GF-D8 (cell line): ENCODE measurements around the gene PLA2G12A.
"Not testable (repeated sequence)": the region's sequence is repeated elsewhere in the genome, so short reads cannot be mapped to it uniquely, and the experiment has no call there.

ENCODE experiments used
- DNase-seq: peaks from one replicate; lab custom pipeline; 2025; lab: John Stamatoyannopoulos, UW

The PLA2G12A gene

DNA sequence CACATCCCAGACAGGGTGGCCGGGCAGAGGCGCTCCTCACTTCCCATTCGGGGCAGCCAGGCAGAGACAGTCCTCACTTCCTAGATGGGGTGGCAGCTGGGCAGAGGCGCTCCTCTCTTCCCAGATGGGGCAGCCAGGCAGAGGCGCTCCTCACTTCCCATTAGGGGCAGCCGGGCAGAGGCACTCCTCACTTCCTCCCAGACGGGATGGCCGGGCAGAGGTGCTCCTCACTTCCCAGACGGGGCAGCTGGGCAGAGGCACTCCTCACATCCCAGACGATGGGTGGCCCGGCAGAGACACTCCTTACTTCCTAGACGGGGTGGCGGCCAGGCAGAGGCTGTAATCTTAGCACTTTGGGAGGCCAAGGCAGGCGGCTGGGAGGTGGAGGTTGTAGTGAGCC is 50.9 kb downstream of the PLA2G12A start:
- not testable (repeated sequence) for DNase-seq

DNA sequence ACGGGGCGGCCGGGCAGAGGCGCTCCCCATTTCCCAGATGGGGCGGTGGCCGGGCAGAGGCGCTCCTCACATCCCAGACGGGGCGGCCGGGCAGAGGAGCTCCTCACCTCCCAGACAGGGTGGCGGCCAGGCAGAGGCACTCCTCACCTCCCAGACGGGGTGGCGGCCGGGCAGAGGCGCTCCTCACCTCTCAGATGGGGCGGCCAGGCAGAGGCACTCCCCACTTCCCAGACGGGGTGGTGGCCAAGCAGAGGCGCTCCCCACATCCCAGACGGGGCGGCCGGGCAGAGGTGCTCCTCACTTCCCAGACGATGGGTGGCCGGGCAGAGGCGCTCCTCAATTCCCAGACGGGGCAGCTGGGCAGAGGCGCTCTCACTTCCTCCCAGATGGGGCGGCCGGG is 51.4 kb downstream of the PLA2G12A start:
- DNase-seq, result not testable (repeated sequence)

DNA sequence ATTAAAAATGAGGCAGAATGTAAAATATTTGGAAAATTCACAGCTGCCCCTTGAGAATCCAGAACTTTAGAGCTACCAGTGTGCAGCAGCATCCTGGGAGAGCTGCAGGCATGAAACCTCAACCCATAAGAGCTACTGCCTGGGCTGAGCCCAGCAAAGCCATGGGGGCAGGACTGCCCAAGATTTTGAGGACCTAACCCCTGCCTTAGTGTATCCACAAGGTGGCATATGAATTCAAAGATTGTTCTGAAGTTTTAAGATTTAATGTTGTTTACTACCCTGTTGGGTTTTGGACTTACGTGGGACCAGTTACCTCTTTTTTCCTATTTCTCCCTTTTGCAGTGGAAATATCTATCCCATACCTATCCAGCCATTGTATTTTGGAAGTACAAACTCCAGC is 53.0 kb downstream of the PLA2G12A start:
- DNase-seq, result peak; percentile 5

DNA sequence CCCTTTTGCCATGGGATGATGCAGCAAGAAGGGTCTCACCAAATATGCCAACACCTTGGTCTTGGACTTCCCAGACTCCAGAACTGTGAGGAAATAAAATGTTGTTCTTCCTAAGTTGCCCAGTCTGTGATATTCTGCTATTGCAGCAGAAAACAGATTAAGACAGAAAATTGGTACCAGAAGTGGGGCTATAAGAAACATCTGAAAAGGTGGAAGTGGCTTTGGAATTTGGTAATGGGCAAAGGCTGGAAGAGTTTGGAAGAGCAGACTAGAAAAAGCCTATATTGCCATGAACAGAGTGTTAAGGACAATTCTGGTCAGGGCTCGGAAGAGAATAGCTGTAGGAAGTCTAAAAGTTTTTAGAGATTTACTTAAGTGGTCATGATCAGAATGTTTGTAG is 54.0 kb downstream of the PLA2G12A start:
- DNase-seq, result no peak

DNA sequence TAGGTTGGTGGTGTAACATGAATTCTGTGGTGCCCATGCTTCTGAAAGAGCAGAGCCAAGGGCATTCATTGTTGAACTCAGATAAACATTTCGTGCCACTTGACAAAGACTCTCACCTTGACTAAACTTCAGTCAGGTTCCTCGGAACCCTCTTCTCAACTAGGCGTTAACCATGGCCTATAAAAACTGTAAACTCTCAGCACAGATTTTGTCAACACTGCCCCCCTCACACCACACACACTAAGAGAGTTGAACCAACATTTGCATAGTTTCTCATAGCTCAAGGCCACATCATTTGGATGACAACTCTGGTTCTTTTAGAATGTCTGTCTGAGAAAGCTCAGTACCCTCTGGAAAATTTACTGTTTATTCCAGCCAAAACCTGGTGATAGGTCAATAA is 54.7 kb downstream of the PLA2G12A start:
- no peak for DNase-seq

DNA sequence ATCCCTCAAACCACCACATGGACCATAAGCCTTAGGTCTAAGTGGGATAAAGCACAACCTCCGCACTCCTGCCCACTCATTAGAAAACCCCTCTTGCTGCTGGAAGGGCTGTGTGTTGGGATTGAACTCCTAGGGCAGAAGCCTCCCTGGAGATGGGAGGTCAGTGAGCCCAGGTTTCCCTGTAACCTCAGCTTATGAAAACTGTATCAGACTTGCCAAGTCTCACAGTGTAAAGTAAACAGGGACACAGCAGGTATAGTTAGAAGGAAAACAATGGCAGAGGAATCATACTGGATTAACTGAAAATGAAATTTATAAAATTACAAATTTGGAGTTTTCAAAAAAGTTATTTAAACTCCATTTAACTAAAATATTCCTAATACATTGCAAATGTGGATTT is 56.6 kb downstream of the PLA2G12A start:
- DNase-seq, result no peak

DNA sequence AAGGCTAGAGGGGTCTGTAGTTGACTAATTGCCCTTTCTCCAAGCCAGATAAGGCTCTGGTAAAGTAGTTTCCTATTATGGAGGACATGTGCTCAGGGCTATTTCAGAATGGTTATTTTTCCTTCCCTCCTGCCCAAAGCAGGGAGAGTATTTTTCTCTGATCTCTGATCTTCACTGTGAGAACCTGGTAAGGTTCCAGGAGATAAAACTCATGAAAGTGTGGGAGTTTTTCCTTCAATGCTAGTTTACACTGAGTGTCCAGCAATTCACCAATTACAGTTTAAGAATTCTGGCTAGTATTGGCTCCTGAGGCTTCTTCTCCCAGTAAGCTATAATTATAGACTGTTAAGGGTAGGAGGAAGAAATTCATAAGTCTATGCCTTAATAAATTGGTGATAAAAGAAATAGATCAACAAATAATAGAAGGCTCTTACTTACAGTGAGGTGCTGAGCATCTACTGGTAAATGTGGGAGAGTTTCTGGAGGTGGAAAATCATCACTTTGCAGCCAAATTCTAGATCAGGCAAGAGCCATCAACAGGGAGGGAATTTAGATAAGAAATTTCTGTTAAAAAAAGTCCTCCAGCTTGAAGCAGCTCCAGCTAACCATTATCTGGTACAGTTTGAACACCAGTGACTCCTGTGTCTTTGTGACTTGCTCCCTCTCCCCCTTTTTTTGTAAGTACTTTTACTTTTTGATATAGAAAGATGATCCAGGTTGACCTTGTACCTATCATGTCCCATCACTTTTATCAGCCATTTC is 57.5 kb downstream of the PLA2G12A start:
- DNase-seq, result no peak

DNA sequence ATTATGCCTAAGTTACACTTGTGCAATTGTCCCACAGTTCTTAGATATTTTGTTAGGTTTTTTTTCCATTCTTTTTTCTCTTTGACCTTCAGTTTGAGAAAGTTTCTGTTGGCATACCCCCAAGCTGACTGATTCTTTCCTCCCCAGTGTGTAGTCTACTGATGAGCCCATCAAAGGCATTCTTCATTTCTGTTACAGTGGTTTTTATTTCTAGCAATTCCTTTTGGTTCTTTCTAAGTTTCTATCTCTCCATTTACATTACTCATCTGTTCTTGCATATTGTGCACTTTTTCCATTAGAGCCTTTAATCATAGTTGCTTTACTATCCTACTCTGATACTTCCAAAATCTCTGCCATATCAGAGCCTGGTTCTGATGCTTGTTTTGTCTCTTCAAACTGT is 58.5 kb downstream of the PLA2G12A start:
- no peak for DNase-seq

DNA sequence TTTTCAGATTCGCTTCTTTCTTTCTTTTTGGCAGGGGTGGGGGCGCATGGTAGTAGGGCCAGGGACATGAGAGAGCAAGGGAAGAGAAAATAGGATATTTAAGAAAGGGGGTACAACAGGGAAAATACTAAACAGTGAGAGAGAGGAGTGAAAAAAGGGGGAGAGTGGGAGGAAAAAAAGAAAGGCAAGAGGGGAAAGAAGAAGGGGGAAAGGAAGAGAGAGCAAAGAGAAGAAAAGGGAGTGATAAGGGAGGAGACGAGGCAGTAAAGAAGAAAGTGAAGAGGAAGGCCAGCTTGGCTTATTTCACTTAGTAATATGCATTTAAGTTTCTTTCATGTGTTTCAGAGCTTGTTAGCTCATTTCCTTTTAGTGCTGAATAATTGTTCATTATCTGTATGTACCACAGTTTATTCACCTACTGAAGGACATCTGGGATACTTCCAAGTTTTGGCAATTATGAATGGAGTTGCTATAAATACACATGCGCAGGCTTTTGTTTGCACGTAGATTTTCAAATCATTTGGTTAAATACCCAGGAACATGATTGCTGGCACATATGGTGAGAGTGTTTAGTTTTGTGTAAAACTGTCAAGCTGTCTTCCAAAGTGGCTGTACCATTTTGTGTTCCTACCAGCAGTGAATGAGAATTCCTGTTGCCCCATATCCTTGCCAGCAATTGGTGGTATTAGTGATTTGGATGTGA is 63.9 kb downstream of the PLA2G12A start:
- DNase-seq, result no peak

DNA sequence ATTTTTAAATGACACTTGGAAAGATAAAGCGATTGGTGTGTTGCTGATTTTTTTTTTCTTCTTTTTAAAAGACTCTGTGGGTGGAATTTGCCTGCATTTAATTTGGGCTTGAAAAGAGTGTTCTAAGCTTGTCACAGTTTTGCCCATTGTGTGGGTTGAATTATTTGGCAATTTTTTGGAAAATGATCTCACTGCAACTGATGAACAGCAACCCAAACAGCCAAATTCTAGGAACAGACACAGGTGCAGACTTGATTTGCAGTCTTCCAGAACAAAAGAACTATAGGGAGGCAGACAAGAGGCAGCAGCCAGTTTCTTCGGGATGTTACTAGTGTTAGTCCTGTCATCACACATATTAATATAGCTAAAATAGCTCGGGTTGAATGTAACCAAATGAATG is 67.1 kb downstream of the PLA2G12A start:
- no peak for DNase-seq

DNA sequence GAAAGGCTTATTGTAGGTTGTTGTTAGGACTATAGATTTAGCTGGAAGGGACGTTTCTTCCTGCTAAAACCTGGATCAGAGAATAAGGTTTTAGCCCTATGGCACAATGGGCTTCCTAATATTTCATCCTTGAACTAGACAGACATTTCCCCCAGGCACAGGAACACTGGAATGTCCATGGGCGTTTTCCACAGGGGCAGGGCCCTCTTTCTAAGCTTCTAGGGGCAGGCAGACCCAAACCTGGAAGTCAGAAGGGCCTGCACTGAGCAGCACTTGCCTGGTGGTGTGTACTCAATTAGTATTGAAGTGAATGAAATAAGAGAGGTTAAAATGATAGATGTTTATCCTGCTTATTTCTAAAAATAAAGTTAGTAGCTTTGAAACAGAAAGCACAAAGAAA is 67.8 kb downstream of the PLA2G12A start:
- DNase-seq, result no peak
